IPS-NIHi7 (cell line): ENCODE data around the gene CSF3.

Experiments used
- DNase-seq: peaks from one replicate; pipeline ENCODE4 v3.0.0; 2012; ENCODE audit warnings: mixed read lengths; ENCODE audit errors: extremely low spot score

CSF3 gene, protein sequence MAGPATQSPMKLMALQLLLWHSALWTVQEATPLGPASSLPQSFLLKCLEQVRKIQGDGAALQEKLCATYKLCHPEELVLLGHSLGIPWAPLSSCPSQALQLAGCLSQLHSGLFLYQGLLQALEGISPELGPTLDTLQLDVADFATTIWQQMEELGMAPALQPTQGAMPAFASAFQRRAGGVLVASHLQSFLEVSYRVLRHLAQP

DNA sequence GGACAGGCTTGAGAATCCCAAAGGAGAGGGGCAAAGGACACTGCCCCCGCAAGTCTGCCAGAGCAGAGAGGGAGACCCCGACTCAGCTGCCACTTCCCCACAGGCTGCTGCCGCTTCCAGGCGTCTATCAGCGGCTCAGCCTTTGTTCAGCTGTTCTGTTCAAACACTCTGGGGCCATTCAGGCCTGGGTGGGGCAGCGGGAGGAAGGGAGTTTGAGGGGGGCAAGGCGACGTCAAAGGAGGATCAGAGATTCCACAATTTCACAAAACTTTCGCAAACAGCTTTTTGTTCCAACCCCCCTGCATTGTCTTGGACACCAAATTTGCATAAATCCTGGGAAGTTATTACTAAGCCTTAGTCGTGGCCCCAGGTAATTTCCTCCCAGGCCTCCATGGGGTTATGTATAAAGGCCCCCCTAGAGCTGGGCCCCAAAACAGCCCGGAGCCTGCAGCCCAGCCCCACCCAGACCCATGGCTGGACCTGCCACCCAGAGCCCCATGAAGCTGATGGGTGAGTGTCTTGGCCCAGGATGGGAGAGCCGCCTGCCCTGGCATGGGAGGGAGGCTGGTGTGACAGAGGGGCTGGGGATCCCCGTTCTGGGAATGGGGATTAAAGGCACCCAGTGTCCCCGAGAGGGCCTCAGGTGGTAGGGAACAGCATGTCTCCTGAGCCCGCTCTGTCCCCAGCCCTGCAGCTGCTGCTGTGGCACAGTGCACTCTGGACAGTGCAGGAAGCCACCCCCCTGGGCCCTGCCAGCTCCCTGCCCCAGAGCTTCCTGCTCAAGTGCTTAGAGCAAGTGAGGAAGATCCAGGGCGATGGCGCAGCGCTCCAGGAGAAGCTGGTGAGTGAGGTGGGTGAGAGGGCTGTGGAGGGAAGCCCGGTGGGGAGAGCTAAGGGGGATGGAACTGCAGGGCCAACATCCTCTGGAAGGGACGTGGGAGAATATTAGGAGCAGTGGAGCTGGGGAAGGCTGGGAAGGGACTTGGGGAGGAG lies at the start of gene CSF3:
Gene CSF3 (plus strand): TSS at position 436 of the 993 bp plus-strand sequence. CDS start 35 bp downstream, at position 471.
- DNase-seq, result no peak

DNA sequence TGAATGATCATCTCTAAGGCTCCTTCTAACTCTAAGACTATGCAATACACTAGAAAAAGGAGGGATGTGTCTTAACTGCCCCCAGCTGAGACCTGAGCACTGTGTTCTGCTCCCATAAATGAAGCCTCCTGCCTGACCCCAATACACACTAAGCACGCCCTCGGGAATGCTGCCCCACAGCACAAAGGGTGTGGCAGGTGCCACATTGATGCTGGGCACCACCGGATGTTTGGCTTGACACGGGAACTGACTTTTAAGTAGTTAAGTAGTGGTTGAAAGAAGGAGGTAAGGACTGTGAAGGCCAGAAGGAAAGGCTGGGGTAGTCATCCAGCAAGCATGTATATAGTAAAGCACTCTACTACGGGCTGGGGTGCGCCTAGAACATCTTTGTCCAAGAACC lies 48.5 kb upstream of the CSF3 start:
- no peak for DNase-seq

DNA sequence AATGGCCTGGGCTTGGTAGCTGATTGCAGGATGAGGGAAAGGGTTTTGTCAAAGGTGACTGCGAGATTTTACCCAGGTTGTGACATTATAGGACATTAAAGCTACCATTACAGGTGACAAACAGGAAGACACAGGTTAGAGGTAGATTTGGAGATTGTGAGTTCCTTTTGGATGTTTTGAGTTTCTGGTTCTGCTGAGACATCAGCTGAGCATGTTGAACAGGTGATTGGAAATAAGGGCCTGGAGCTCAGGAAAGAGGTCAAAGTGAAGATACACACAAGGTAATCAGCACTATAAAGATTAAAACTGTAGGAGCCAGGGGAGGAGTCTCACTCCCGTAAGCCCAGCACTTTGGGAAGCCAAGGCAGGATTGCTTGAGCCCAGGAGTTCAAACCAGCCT lies 46.5 kb upstream of the CSF3 start:
- no peak for DNase-seq

DNA sequence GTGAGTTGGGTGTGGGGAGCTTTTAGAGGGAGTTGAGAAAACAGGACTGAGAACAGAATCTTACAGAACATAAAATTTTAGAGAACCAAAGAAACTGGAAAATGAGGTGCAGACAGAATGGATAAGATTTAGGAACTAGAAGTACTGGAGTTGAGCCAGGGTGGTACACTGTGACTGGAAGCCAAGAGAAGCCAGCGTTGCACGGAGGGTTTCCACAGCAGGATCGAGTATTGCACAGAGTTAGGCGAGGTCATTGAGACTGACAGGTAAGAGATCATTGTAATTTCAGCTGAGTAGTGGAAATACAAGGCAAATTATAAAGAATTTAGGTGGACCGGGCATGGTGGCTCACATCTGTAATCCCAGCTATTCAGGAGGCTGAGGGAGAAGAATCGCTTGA lies 45.9 kb upstream of the CSF3 start:
- no peak for DNase-seq

DNA sequence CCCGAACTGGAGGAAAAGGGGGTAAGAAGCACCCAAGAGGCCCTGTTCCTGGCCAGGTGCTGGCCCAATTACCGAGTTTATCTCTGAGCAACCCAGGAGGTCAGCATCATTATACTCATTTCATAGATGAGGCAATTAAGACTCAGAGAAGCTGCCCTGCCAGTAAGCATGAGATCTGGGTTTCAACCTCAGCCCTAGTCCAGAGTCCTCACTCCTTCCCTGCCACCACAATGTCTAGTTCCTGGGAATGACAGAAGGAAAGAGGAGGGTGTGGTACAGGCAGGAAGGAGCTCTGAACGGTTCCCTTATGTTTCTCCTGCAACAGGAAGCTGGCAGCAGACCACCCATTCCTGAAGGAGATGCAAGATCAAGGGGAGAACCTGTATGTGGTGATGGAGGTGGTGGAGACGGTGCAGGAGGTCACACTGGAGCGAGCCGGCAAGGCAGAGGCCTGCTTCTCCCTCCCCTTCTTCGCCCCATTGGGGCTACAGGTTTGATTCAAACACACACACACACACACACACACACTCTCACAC lies 45.0 kb upstream of the CSF3 start:
- DNase-seq, result no peak

DNA sequence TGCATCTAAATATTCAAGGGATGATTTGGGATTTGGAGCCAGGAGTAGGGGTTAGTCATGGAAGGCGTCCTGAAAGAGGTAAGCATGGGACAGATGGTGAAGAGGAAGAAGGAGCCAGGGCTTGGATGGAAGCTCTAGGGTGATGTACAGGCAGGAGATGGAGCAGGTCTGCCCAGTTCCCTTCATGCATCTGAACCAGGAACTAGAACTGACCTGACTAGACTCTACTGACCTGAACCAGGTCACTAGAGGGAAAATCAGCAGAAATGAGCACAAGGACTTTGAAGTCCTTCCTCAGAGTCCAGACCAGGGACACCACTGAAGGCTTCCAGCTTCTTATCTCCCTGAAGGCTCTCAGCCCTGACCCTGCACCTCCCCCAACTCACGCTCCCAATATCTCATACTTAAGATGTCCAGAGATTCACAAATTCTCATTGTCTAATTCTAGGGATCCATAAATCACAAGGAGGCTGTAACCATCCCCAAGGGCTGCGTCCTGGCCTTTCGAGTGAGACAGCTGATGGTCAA lies 44.1 kb upstream of the CSF3 start:
- no peak for DNase-seq

DNA sequence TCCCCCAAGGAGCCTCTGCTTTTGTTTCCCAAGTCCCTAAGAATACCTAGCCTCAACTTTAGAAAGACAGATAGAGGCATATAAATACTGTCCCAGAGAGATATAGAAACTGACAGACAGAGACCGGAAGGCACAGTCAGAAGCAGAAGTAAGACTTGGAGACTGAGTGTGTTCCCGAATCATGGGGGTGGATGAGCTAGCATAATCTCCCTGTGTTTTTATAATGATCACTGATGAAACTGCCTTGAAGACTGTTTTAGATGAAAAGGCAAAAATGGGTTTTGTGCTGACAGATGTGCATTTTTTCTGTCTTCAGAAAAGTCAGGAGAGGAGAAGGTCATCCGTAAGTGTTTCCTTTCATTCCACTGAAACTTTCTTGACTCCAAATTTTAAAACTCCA lies 43.0 kb upstream of the CSF3 start:
- DNase-seq, result no peak

DNA sequence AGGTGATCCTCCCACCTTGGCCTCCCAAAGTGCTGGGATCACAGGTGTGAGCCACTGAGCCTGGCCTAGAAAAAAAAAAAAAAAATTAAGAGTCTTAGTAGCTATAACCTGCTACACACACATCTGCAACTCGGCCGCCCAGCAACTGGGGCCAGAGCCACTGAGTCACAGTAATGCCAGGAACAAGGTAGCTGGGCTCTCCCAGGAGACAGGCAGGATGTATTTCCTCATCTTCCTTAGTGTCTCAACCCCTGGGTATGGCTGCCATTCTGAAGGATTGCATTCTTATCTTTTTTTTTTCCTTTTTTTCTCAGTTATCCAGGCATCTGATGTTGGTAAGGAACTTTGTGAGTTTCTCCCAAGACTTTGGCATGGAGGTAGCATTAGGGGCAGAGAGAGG lies 41.7 kb upstream of the CSF3 start:
- DNase-seq, result no peak

DNA sequence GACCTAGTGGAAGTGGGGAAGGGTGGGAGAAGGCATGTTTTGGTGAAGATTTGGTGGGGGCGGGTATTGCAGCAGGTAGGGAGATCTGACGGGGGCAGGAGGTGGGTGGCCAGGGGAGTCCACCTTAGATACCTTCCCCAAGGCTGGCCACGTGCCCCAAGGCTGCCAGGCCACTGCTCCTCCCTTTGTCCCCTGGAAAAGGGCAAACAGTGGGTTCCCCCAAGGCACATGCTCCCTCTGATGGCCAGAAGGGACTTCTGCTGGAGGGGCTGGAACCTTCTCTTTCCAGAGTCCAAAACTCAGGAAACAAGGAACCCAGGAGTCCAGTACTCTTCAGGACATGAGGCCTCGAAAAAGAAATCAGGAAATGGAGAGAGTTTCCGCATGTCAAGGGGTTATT lies 40.8 kb upstream of the CSF3 start:
- DNase-seq, result no peak

DNA sequence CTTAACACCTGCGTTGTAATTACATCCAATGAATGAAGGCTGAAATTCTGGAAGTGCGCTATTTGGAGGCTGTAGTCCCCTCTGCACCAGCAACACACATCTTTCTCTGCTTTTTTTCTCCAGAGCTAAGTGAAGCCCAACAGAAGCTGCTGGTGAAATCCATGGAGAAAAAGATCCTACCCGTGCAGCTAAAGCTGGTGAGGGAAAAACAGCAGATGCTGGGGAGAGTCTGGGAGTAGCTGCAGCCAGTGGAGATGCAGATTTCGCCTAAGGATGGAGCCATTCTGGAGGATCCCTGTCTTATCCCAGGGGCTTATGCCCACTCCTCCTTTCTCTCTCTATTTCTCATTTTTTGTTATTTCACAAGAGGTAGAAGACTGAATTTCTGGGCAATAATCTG lies 39.4 kb upstream of the CSF3 start:
- no peak for DNase-seq

DNA sequence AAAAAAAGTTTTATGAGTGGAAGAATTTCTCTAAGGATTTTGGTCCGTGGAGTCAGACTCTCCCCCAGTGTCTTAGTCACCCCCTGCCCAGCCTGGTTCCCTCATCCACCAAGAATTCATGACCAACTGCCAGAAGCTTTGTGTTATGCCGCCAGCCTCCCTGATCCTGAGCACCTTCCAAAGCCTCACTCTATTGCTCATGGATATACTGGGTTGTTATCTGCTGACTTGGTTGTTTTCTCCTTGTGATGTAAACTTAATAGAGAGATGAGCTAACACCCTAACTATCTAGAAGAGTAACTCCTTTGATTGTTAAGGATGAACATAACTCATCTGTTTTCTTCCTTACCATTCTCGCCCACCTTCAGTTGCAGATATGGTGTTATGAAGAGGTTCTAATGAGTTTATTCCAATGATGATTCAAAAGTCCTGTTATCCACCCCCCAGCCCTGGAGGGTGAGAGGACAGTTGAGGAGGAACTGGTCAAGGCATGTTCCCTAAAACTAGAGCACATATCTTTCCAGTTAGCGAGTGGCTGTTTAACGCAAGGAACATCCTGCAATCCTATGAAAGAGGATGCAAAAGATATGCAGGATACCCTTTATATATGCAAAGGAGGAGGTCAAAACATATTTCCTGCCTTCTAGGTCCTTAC lies 36.1 kb upstream of the CSF3 start:
- no peak for DNase-seq

DNA sequence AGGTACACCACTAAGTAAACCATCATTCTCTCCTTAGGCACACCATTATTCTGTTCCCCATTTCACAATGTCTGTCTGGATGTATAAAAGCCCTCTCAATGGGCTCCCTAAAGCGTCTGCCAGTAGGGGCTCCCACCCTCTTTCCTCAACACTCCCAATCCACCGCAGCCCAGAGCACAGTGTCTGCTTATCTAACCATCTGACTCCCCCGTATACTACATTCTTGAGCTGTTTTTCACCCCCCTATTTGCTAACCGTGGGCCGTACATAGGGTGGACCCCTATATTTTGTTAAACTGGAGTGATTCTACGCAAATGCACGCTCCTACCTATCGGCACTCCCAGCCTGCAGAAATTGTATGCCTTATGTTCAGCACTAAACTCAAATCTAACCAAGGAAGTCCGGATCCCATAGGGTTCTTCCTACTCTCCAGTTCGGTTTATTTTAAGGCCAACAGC lies 35.3 kb upstream of the CSF3 start:
- DNase-seq, result peak; percentile 45

DNA sequence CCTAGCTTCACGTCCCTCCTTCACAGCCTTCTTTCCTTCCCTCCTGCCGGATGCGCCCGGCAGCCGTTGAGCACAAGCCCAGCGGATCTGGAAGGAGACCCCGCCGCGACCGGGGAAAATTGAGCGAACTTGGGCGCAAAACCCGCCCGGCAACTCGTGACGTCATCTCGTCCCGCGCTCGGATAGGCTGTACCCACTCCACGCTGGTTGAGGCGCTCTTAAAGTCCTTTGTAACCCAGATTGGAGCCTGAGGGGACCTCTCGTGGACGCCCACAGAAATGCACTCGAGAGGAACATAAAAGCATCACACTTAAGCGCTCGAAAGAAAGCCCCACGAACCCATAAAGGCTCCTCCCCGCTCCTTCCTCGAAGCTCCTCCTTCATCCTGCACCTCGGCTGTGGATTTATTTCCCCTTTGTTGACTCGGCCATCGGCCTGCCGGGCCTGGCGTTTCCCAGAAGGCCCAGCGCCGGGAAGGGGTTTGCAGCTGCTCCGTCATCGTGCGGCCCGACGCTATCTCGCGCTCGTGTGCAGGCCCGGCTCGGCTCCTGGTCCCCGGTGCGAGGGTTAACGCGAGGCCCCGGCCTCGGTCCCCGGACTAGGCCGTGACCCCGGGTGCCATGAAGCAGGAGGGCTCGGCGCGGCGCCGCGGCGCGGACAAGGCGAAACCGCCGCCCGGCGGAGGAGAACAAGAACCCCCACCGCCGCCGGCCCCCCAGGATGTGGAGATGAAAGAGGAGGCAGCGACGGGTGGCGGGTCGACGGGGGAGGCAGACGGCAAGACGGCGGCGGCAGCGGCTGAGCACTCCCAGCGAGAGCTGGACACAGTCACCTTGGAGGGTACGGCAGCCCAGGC lies 34.7 kb upstream of the CSF3 start, which contains the start of gene PSMD3:
Gene PSMD3 (plus strand): TSS at position 457 of the 856 bp plus-strand sequence. CDS start 164 bp downstream, at position 621.
- peak; percentile 98 for DNase-seq

DNA sequence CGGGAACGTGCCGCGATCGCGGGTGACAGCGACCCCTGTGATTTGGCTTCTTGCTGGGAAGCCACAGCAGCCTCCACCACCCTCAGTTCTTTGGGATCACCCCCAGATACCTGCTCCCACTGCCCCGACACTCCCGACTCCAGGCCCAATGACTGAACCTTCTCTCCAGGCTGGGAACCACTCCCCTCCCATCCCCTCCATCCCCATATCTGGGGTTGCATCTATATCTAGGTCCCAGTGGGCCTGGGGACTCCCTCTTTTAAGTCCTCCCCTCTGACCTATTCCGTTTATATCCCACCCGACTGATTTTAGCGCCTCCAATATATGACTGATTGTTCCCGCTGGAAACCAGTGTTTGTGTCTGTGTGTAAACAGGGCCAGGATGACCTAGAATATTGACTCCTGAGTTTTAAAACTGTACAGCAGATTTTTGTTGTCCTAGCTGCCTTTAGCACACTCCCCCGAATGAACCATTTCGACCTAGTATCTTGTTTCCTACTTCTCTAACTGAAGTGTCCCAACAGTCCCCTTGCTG lies 34.0 kb upstream of the CSF3 start:
- DNase-seq, result no peak

DNA sequence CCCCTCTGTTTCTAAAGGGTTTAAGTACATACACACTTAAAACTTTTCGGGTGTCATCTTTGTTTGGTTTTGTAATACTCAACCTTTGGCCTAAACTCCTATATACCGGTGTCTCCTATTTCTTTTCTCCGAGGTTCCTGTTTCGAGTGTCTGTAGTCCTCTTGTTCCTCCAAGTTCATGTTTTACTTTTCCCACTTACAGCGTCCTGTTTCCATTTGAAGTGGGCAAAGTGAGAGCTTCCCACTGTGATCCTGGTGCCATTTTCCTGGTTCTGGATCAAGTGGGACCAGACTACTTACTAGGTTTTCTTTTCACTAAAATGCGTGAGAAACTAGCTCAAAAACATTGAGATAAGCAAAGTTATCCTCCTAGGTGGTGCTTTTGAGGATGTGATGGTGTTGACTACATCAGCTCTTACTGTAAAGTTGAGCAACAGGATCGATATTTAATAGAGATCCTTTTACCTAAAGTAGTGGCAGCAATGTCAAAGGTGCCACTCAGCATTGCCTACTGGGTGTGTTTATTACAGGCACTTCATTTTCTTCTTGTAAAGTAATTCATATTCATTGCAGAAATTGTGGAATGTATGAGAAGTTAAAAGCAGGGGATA lies 33.4 kb upstream of the CSF3 start:
- no peak for DNase-seq

DNA sequence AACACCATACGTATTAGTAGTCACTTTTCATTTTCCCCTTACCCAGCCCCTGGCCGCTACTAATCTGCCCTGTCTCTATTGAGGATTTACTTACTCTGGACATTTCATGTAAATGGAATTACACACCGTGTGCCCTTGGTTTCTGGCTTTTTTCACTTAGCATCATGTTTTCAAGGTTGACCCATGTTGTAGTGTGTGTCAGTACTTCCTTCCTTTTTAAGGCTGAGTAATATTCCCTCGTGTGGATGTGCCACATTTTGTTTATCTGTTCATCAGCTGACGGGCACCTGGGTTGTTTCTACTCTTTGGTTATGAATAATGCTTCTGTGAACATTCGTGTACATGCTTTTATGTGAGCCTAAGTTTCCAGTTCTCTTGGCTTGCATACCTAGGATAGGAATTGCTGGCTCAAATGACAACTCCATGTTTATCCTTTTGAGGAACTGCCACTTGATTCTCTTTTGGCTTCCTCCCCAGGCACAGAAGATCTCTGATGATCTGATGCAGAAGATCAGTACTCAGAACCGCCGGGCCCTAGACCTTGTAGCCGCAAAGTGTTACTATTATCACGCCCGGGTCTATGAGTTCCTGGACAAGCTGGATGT lies 26.9 kb upstream of the CSF3 start:
- no peak for DNase-seq

DNA sequence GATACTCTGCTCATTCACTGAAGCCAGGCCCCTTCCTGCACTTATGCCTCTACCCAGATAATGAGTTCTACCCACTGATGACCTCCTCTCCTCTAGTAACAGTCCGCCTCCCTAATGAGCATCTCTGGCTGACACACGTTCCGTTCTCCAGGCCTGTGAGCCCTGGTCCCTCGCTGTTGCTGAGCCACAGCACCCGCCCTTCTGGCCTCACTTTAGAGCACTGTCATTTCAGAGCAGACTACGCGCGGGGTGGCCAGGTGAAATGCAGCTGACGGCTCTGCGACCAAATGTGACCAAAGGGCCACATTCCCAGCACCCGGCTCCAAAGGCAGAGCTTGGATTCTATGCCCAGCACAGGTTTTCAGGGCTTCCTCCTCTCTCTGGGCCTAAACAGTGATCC lies 20.8 kb upstream of the CSF3 start:
- DNase-seq, result no peak

DNA sequence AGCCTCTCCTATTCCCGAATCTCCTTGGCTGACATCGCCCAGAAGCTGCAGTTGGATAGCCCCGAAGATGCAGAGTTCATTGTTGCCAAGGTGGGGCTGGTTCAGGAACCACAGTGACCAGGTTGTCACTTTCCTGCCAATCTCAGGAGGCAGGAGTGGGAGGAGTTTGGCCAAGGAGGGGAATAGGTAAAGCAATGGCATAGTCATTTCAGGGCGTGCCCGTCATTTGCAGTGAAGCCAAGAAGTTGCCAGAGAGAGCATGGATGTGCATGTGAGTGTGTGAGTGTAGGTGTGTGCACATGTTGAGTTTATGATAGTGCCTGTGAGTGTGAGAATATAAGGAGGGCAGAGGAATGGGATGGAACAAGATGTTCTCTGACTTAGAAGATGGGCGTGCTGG lies 19.8 kb upstream of the CSF3 start:
- DNase-seq, result no peak

DNA sequence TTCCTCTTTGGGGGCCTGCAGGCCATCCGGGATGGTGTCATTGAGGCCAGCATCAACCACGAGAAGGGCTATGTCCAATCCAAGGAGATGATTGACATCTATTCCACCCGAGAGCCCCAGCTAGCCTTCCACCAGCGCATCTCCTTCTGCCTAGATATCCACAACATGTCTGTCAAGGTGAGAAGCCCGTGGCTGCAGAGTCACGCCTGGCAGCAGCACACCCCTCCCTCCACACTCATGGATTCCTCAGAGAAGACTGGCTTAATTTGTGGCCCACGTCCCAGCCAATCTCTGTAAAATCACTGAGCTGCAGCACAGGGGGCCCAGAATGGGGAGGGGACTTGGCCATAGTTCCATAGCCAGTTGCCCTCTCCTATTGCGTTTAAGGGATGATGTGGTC lies 19.1 kb upstream of the CSF3 start:
- DNase-seq, result no peak

DNA sequence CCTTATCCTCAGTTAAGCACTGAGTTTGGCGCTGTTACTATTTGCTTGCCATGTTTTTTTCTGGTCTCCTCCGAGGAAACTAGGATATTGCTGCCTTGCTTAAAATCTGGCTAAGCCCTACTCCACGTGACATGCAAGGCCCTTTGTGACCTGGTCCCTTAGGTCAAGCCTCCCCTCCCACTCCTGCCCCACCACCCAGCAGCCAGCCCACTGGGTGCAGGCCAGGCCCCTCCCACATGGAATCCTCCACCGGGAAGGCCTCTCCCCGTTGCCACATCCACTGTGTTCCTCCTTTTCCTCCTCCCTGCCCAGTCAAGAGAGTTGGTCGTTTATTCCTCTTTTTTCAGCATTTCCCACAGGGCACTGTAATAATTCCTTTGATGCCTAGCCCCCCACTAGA lies 18.4 kb upstream of the CSF3 start:
- DNase-seq, result no peak
